Subcutaneous abdominal adipose tissue (tissue), 5 donors: ENCODE measurements around the gene VSTM2B.
"Not testable (repeated sequence)": the region's sequence is repeated elsewhere in the genome, so short reads cannot be mapped to it uniquely, and the experiment has no call there.

Experiments
- H3K27ac ChIP-seq: one replicate; pipeline ENCODE4 v1.7.0; 2013; ENCODE audit warnings: low read depth, mild to moderate bottlenecking, inconsistent platforms, low read length, moderate library complexity
- H3K27me3 ChIP-seq, 5 donors: one replicate each; pipeline ENCODE4 v1.7.0; 2013; ENCODE audit warnings: low read length in 5 of 5, inconsistent platforms in 1 of 5; ENCODE audit not compliant: control insufficient read depth in 5 of 5, insufficient read depth in 4 of 5
- H3K36me3 ChIP-seq, 5 donors: one replicate each; pipeline ENCODE4 v1.7.0; 2013; ENCODE audit warnings: low read length in 5 of 5; ENCODE audit not compliant: control insufficient read depth in 5 of 5, insufficient read depth in 5 of 5
- H3K4me1 ChIP-seq, 5 donors: one replicate each; pipeline ENCODE4 v1.7.0; 2013; ENCODE audit warnings: low read length in 5 of 5, mild to moderate bottlenecking in 3 of 5, moderate library complexity in 1 of 5; ENCODE audit not compliant: control insufficient read depth in 5 of 5, insufficient read depth in 5 of 5
- H3K4me3 ChIP-seq, 5 donors: one replicate each; pipeline ENCODE4 v1.7.0; 2013; ENCODE audit warnings: low read length in 5 of 5, low read depth in 1 of 5
- H3K9ac ChIP-seq, 5 donors: one replicate each; pipeline ENCODE4 v1.7.0; 2013; ENCODE audit warnings: low read length in 5 of 5, mild to moderate bottlenecking in 4 of 5, moderate library complexity in 3 of 5
- H3K9me3 ChIP-seq, 5 donors: one replicate each; pipeline ENCODE4 v1.7.0; 2013; ENCODE audit warnings: low read length in 5 of 5; ENCODE audit not compliant: control insufficient read depth in 5 of 5
- donor health status: healthy.
- donor health status: healthy.
- donor health status: healthy.
- donor health status: healthy.
- donor health status: healthy.

The VSTM2B gene

DNA sequence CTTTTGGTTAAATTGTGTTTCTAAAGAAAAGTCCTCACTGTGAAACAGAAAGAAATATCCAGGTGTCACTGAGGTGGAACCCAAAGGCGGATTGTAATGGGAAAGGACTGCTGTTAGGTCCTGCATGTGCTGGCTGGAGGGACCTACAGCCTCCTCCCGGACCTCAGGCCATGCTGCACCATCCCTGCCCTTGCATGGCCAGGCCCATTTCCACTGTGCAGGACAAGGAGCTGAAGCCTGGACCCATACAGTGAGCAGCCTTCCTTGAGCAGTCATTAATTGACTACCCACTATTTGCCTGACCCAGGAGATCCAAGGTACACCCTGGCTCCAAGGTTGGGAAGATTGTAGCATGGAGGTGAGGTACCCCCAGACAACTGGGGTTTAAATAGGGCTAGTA, 17.6 kb downstream of the VSTM2B start:
- Histone ChIP-seq H3K36me3 (no peaks in the 10 kb centered on the region), H3K4me3 (no peak overlapping the region), H3K9me3 (peaks cover 0 to 10% (median 3%) of the 10 kb centered on the region in 5 donors), H3K9ac (no peak overlapping the region), H3K4me1 (no peaks in the 10 kb centered on the region), H3K27me3 (peaks cover 0 to 22% (median 16%) of the 10 kb centered on the region in 5 donors), H3K27ac (no peak overlapping the region)

GRCh38 chr19:29544656-29545360, 19.0 kb downstream of the VSTM2B start:
- Histone ChIP-seq H3K9ac (no peak overlapping the region), H3K36me3 (no peaks in the 10 kb centered on the region), H3K4me1 (no peaks in the 10 kb centered on the region), H3K4me3 (no peak overlapping the region), H3K27ac (no peak overlapping the region), H3K27me3 (peaks cover 0 to 22% (median 6%) of the 10 kb centered on the region in 5 donors), H3K9me3 (peaks cover 0 to 10% (median 3%) of the 10 kb centered on the region in 5 donors)

DNA sequence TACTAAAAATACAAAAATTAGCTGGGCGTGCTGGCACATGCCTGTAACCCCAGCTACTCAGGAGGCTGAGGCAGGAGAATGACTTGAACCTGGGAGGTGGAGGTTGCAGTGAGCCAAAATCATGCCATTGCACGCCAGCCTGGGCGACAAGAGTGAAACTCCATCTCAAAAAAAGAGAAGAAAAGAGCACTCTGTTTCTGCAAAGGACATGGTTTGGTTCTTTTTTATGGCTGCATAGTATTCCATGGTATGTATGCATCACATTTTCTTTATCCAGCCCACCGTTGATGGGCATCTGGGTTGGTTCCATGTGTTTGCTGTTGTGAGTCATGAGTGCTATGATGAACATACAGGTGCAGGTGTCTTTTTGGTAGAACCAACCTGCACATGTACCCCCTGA, 19.7 kb downstream of the VSTM2B start:
- H3K27me3 ChIP-seq: peaks cover 0 to 17% (median 5%) of the 10 kb centered on the region in 5 donors
- not testable (repeated sequence) for H3K9ac ChIP-seq, H3K4me3 ChIP-seq, H3K4me1 ChIP-seq, H3K27ac ChIP-seq, H3K36me3 ChIP-seq
- peaks cover 0 to 10% (median 3%) of the 10 kb centered on the region in 5 donors for H3K9me3 ChIP-seq

- no peak overlapping the region for H3K4me3 ChIP-seq
- no peaks in the 10 kb centered on the region for H3K36me3 ChIP-seq
- peaks cover 0 to 19% (median 5%) of the 10 kb centered on the region in 5 donors for H3K27me3 ChIP-seq
- H3K9ac ChIP-seq: no peak overlapping the region
- H3K27ac ChIP-seq: no peak overlapping the region
- H3K4me1 ChIP-seq: no peaks in the 10 kb centered on the region
- H3K9me3 ChIP-seq: peaks cover 0 to 10% (median 3%) of the 10 kb centered on the region in 5 donors
Observed at GRCh38 chr19:29545866-29546582, 20.2 kb downstream of the VSTM2B start.

- H3K36me3 ChIP-seq: no peaks in the 10 kb centered on the region
Observed at GRCh38 chr19:29546583-29547190, 20.9 kb downstream of the VSTM2B start.

GRCh38 chr19:29547361-29547960, 21.7 kb downstream of the VSTM2B start:
- H3K9ac ChIP-seq: no peak overlapping the region
- H3K4me1 ChIP-seq: no peaks in the 10 kb centered on the region
- H3K27me3 ChIP-seq: peaks cover 2 to 19% (median 5%) of the 10 kb centered on the region in 5 donors
- H3K27ac ChIP-seq: no peak overlapping the region
- H3K9me3 ChIP-seq: peaks cover 0 to 8% (median 4%) of the 10 kb centered on the region in 5 donors
- no peaks in the 10 kb centered on the region for H3K36me3 ChIP-seq
- no peak overlapping the region for H3K4me3 ChIP-seq

More at GRCh38 chr19:29546583-29547190, 20.9 kb downstream of the VSTM2B start:
- Histone ChIP-seq H3K9ac (no peak overlapping the region), H3K27ac (no peak overlapping the region), H3K27me3 (peaks cover 1 to 19% (median 5%) of the 10 kb centered on the region in 5 donors), H3K4me3 (no peak overlapping the region), H3K9me3 (peaks cover 0 to 8% (median 3%) of the 10 kb centered on the region in 5 donors), H3K4me1 (no peaks in the 10 kb centered on the region)

DNA sequence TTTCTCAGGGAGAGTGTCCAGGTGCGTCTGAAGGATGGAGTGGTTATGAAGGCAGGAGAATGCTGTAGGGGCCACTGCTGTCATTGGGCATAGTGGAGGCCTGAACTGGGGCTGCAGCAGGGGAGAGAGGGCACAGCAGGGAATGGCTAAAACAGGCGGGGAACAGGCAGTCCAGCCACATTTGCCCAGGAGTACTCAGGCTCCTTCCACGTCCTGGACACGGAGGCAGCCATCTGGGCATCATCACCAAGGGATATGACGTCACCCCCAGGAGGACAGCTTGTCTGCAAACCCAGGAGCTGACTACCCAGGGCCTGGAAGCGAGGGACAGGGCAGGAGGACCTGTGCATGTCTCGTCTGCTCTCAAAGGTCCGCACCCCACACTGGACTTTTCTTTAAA, 22.2 kb downstream of the VSTM2B start:
- Histone ChIP-seq H3K4me1 (no peaks in the 10 kb centered on the region), H3K9me3 (peaks cover 0 to 9% (median 7%) of the 10 kb centered on the region in 5 donors), H3K27ac (no peak overlapping the region), H3K4me3 (no peak overlapping the region), H3K27me3 (peaks cover 2 to 19% (median 5%) of the 10 kb centered on the region in 5 donors), H3K36me3 (no peaks in the 10 kb centered on the region), H3K9ac (no peak overlapping the region)

- no peak overlapping the region for H3K27ac ChIP-seq
- no peaks in the 10 kb centered on the region for H3K36me3 ChIP-seq
- H3K9me3 ChIP-seq: peaks cover 0 to 12% (median 10%) of the 10 kb centered on the region in 5 donors
- no peaks in the 10 kb centered on the region for H3K4me1 ChIP-seq
- H3K9ac ChIP-seq: no peak overlapping the region
- peaks cover 2 to 19% (median 5%) of the 10 kb centered on the region in 5 donors for H3K27me3 ChIP-seq
- H3K4me3 ChIP-seq: no peak overlapping the region
Observed at GRCh38 chr19:29548483-29549085, 22.8 kb downstream of the VSTM2B start.

DNA sequence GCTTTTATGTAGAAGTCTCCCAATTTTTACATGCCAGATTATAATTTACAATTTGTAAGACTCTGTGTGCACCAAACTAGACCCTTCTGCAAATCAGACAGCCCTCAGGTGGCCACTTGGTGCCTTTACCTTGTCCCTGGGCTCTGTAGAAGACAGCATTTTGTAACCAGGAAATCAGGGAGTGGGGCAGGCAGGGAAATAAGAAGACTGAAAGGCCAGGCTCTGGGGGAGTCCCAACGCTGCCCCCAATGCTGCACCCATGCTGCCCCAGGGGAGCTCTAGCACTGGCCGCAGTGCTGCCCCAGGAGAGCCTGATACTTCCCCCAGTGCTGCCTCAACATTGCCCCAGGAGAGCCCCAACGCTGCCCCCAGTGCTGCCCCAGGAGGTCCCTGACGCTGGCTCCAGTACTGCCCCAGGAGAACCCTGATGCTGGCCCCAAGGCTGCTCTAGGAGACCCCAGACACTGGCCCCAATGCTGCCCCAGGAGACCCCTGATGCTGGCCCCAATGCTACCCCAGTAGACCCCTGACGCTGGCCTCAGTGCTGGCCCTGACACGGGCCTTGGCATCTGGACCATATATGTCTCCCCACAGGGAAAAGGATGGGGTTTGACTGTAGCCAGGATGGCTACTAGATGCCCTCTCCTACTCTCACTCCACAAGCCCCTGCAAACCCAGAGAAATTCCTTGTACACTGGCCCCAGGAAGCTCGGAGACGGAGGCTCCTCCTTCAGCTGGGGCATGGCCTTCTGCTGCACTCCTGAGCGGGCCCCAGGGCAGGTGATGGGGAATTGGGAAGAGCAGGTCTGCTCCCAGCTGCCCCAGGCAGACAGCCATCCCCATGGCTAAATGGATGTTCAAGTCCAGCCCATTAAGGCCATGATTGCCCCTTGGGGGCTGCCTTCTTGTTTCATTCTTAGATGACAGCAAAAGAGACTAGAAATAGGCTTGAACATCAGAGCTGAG, 23.6 kb downstream of the VSTM2B start:
- no peak overlapping the region for H3K4me3 ChIP-seq
- H3K9ac ChIP-seq: no peak overlapping the region
- H3K4me1 ChIP-seq: no peaks in the 10 kb centered on the region
- no peaks in the 10 kb centered on the region for H3K36me3 ChIP-seq
- no peak overlapping the region for H3K27ac ChIP-seq
- H3K27me3 ChIP-seq: peaks cover 2 to 19% (median 5%) of the 10 kb centered on the region in 5 donors
- peaks cover 0 to 18% (median 16%) of the 10 kb centered on the region in 5 donors for H3K9me3 ChIP-seq
